Ishikawa (cell line): ENCODE measurements around the gene SORBS2.

Source experiments
- CEBPB ChIP-seq: IDR thresholded peaks from 2 replicates; pipeline ENCODE4 v1.6.1; 2012
- CREB1 ChIP-seq: IDR thresholded peaks from 2 replicates; pipeline ENCODE4 v1.6.1; 2012; ENCODE audit warnings: low read depth
- EGR1 ChIP-seq: IDR thresholded peaks from 2 replicates; pipeline ENCODE4 v1.6.1; 2012
- EP300 ChIP-seq: IDR thresholded peaks from 2 replicates; pipeline ENCODE4 v1.6.1; 2012; ENCODE audit warnings: borderline replicate concordance
- FOXM1 ChIP-seq: IDR thresholded peaks from 2 replicates; pipeline ENCODE4 v1.6.1; 2012; ENCODE audit warnings: low read depth, borderline replicate concordance
- NFIC ChIP-seq: IDR thresholded peaks from 2 replicates; pipeline ENCODE4 v1.6.1; 2012
- RAD21 ChIP-seq: IDR thresholded peaks from 2 replicates; pipeline ENCODE4 v1.6.1; 2012; ENCODE audit warnings: low read depth
- TAF1 ChIP-seq: IDR thresholded peaks from 2 replicates; pipeline ENCODE4 v1.6.1; 2012; ENCODE audit warnings: low read depth, mild to moderate bottlenecking
- TCF12 ChIP-seq: IDR thresholded peaks from 2 replicates; pipeline ENCODE4 v1.6.1; 2012; ENCODE audit warnings: low read depth
- TEAD4 ChIP-seq: IDR thresholded peaks from 2 replicates; pipeline ENCODE4 v1.6.1; 2012
- YY1 ChIP-seq: IDR thresholded peaks from 2 replicates; pipeline ENCODE4 v1.6.1; 2012; ENCODE audit warnings: low read depth
- ZBTB7A ChIP-seq: IDR thresholded peaks from 2 replicates; pipeline ENCODE4 v1.6.1; 2012; ENCODE audit warnings: low read depth
- TF ChIP-seq, protein P1 (sequence below): IDR thresholded peaks from 2 replicates; pipeline ENCODE4 v1.6.1; 2012
- TF ChIP-seq, protein P2 (sequence below): IDR thresholded peaks from 2 replicates; pipeline ENCODE4 v1.6.1; 2012; ENCODE audit warnings: low read depth, mild to moderate bottlenecking
- TF ChIP-seq, protein P3 (sequence below): IDR thresholded peaks from 2 replicates; pipeline ENCODE4 v1.6.1; 2012

SORBS2 gene

DNA sequence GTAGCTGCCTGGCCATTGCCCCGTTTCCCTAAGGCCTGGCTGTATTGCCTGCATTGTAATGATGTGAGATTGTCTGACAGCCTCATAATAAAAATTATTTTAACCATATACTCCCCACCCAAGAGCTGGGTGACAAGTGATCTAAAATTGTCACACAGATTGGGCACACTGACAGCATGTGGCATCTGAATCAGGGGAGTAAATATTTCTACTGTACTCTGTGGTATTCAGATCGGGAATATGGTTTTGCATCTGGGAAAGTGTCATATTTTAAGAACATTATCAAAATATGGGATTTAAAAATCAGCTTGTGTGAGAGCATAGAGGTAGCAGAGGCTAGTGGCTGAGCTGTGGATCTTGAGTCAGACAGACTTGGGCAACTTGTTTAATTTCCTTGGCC, 140.9 kb downstream of the SORBS2 start:
- TF ChIP-seq, protein P1, sequence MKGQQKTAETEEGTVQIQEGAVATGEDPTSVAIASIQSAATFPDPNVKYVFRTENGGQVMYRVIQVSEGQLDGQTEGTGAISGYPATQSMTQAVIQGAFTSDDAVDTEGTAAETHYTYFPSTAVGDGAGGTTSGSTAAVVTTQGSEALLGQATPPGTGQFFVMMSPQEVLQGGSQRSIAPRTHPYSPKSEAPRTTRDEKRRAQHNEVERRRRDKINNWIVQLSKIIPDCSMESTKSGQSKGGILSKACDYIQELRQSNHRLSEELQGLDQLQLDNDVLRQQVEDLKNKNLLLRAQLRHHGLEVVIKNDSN = no peak
- TF ChIP-seq TCF12 (no peak), RAD21 (no peak), CEBPB (no peak), EGR1 (no peak), NFIC (no peak), ZBTB7A (no peak), TAF1 (no peak), FOXM1 (no peak), TEAD4 (no peak), EP300 (no peak), YY1 (no peak), CREB1 (no peak)
- TF ChIP-seq, protein P2, sequence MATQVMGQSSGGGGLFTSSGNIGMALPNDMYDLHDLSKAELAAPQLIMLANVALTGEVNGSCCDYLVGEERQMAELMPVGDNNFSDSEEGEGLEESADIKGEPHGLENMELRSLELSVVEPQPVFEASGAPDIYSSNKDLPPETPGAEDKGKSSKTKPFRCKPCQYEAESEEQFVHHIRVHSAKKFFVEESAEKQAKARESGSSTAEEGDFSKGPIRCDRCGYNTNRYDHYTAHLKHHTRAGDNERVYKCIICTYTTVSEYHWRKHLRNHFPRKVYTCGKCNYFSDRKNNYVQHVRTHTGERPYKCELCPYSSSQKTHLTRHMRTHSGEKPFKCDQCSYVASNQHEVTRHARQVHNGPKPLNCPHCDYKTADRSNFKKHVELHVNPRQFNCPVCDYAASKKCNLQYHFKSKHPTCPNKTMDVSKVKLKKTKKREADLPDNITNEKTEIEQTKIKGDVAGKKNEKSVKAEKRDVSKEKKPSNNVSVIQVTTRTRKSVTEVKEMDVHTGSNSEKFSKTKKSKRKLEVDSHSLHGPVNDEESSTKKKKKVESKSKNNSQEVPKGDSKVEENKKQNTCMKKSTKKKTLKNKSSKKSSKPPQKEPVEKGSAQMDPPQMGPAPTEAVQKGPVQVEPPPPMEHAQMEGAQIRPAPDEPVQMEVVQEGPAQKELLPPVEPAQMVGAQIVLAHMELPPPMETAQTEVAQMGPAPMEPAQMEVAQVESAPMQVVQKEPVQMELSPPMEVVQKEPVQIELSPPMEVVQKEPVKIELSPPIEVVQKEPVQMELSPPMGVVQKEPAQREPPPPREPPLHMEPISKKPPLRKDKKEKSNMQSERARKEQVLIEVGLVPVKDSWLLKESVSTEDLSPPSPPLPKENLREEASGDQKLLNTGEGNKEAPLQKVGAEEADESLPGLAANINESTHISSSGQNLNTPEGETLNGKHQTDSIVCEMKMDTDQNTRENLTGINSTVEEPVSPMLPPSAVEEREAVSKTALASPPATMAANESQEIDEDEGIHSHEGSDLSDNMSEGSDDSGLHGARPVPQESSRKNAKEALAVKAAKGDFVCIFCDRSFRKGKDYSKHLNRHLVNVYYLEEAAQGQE = no peak
- TF ChIP-seq, protein P3, sequence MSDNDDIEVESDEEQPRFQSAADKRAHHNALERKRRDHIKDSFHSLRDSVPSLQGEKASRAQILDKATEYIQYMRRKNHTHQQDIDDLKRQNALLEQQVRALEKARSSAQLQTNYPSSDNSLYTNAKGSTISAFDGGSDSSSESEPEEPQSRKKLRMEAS = no peak

DNA sequence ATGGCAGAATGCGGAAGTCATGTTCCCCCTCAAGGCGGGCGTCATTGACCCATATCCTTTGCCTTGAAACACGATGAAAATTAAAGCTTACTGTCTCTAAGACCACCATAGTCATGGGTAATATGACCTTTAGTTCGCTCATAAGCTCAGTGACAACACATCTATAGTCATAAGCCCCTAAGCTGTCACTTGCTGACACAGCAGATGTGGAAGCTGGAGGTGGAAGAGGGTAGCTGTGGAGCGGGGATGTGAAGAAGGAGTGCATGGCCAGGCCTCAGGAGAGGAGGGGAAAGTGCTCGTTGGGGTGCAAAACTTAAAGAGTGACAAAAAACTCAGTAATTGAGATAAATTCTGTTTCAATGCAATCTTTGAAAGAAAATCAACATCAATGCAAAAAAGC, 142.7 kb downstream of the SORBS2 start:
- TF ChIP-seq CREB1 = no peak
- no peak for TF ChIP-seq EGR1
- no peak for TF ChIP-seq RAD21
- TF ChIP-seq CEBPB = no peak
- TF ChIP-seq, protein P1 = no peak
- TF ChIP-seq TCF12 = no peak
- no peak for TF ChIP-seq TAF1
- TF ChIP-seq TEAD4 = no peak
- no peak for TF ChIP-seq FOXM1
- no peak for TF ChIP-seq YY1
- no peak for TF ChIP-seq EP300
- TF ChIP-seq ZBTB7A = no peak
- TF ChIP-seq, protein P2 = no peak
- no peak for TF ChIP-seq NFIC
- TF ChIP-seq, protein P3 = no peak

DNA sequence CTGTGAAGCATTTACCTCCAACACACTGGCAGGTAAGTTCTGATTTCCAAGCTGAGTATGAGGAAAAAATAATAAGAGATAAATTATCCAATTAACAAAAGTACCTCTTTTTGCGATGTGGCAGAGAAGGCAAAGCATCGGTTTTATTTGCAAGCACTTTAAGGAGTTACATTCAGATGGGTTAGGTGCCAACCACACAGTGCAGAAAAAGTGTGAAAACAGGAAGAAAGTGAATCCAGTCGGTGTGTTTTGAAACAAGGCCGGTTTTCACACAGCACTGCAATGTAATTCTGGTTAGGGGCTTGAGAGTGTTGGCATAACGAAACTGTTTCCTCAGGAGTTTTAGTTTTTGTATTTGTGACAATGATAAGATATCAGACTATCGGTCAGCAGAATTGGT, 145.8 kb downstream of the SORBS2 start:
- TF ChIP-seq EP300 (no peak), FOXM1 (no peak), TAF1 (no peak), ZBTB7A (no peak), YY1 (no peak), TCF12 (no peak)

DNA sequence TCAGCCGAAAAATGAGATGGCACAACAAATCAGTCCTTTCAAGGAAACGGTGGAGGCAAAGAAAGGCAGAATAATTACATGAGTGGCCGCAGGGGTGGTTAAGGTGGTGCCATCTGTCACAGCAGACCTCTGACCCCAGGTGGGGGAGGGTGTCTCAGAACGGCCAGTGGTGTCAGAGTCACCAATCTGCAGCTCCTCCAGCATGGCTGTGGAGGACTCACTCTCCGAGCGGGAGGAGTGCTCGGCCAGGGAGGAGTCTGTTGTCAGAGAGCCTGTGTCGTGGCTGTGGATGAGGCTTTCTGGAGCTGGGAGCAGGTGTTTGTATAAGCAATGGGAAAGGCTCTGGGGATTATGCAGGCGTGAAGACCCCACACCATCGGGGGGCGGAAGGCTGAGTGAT, 146.3 kb downstream of the SORBS2 start:
- TF ChIP-seq ZBTB7A = no peak
- TF ChIP-seq, protein P1 = no peak
- TF ChIP-seq, protein P3 = no peak

DNA sequence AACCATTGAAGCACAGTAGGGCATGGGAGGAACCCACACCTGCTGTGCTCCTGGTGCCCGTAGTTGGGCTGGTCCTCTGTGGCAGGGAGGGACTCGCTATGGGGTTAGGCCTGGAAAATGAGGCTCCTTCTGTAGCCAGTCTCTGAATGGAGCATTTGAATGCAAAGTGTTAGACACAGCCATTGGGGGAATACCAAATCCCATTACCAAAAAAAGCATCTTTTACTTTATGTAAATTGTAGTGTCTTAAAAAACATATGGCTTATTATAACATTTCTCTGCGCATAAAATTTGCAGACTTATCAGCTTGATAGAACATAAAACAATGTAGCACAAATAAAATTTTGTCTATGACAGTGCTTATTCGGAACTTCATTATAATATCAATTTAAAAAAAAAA, 147.5 kb downstream of the SORBS2 start:
- no peak for TF ChIP-seq CEBPB
- TF ChIP-seq EP300 = no peak
- no peak for TF ChIP-seq FOXM1
- TF ChIP-seq EGR1 = no peak
- no peak for TF ChIP-seq CREB1
- TF ChIP-seq, protein P3 = no peak
- no peak for TF ChIP-seq TCF12
- no peak for TF ChIP-seq TAF1
- no peak for TF ChIP-seq RAD21
- TF ChIP-seq YY1 = no peak
